HG03439 (cell line): ENCODE measurements around the gene C2orf68.
A peak's percentile ranks its signal among the peaks of the same experiment; 100 is the strongest.
"Not testable (repeated sequence)": the region's sequence is repeated elsewhere in the genome, so short reads cannot be mapped to it uniquely, and the experiment has no call there.

Experiments
- ATAC-seq: cut with Tn5 transposase; IDR thresholded peaks from one replicate; pipeline ENCODE4 v1.9.1; 2021; ENCODE audit warnings: mild to moderate bottlenecking, moderate library complexity; ENCODE audit not compliant: unreplicated experiment

The C2orf68 gene

GRCh38 chr2:85583667-85584353, 28.1 kb downstream of the C2orf68 start:
- peak; percentile 63 for ATAC-seq

GRCh38 chr2:85582492-85582891, 29.4 kb downstream of the C2orf68 start:
- no peak for ATAC-seq

GRCh38 chr2:85580206-85580605, 31.7 kb downstream of the C2orf68 start:
- no peak for ATAC-seq

- ATAC-seq: no peak
These were observed 32.5 kb downstream of the C2orf68 start for GRCh38 chr2:85579266-85579935.

GRCh38 chr2:85578243-85579180, 33.4 kb downstream of the C2orf68 start:
- ATAC-seq: no peak

- ATAC-seq: peak; percentile 76
These were observed 34.3 kb downstream of the C2orf68 start, which contains the start of gene VAMP8 for GRCh38 chr2:85577386-85578242. VAMP8 (plus strand) TSS chr2:85577586; CDS start chr2:85577647, 61 bp downstream.

- ATAC-seq: no peak
These were observed 34.8 kb downstream of the C2orf68 start for GRCh38 chr2:85577063-85577385.

GRCh38 chr2:85575739-85576138, 36.1 kb downstream of the C2orf68 start:
- ATAC-seq: no peak

GRCh38 chr2:85566265-85566664, 45.6 kb downstream of the C2orf68 start:
- ATAC-seq: no peak

GRCh38 chr2:85564144-85564563, 47.7 kb downstream of the C2orf68 start:
- ATAC-seq: no peak

- ATAC-seq: peak; percentile 87
These were observed 50.3 kb downstream of the C2orf68 start, which contains the start of gene GGCX for GRCh38 chr2:85561280-85562212. GGCX (minus strand) TSS chr2:85561493; CDS start chr2:85561428, 65 bp downstream.

- peak; percentile 17 for ATAC-seq
These were observed 51.0 kb downstream of the C2orf68 start for GRCh38 chr2:85560812-85561279.

- not testable (repeated sequence) for ATAC-seq
These were observed 51.5 kb downstream of the C2orf68 start for GRCh38 chr2:85560403-85560726.

GRCh38 chr2:85558160-85558559, 53.7 kb downstream of the C2orf68 start:
- ATAC-seq: no peak

GRCh38 chr2:85557130-85557529, 54.7 kb downstream of the C2orf68 start:
- no peak for ATAC-seq
